HCT116 (cell line): Measurements from ENCODE around the gene RTL1. TPM values are rescaled to one million over a fixed set of nuclear protein-coding genes. Genes with fewer than 3 reads are reported as not detected.

ENCODE experiments used
- ATAC-seq: fragments of 200-7000 bp; cut with Tn5 transposase; 2 replicates; pipeline ENCODE4 v1.9.1; 2020; ENCODE audit warnings: mild to moderate bottlenecking, moderate library complexity
- BruUV-seq: library from RNA; stranded (reverse); fragments of 400-500 nt; replicated peaks from 2 replicates; lab custom pipeline; 2021; lab: Mats Ljungman, UMichigan
- CTCF ChIA-PET: fragments of 300-600 bp; sonication (Branson Sonifier 250); formaldehyde crosslinking; loops from one replicate; lab custom pipeline; 2021; ENCODE audit warnings: antibody characterized with exemption; lab: Charles Lee
- POLR2A ChIA-PET: fragments of 300-600, 350-600 bp; sonication (Branson Sonifier 250); formaldehyde crosslinking; loops from one replicate; lab custom pipeline; 2021; ENCODE audit warnings: antibody characterized with exemption; lab: Charles Lee
- RAD21 ChIA-PET, 2 experiments: fragments of 300-600 bp; sonication (Branson Sonifier 250); formaldehyde crosslinking; loops; one replicate each; lab custom pipeline; 2023; ENCODE audit warnings: low total read pairs in 2 of 2; ENCODE audit not compliant: uncharacterized antibody in 2 of 2, unreplicated experiment in 2 of 2, low non-redundant PET in 1 of 2; lab: Charles Lee
- DNase-seq: peaks from one replicate; pipeline ENCODE4 v3.0.0-alpha.2; 2010; ENCODE audit warnings: low read depth, low spot score
- H2AFZ ChIP-seq: fragments of 200-600 bp; shearing (Covaris generic), sonication (generic); 2 replicates; pipeline ENCODE4 v1.6.1; 2017; ENCODE audit warnings: low read depth, mixed run types, mixed read lengths, antibody characterized with exemption, low read length; ENCODE audit not compliant: poor library complexity, severe bottlenecking
- H3K27ac ChIP-seq: 2 replicates; pipeline ENCODE4 v1.5.1; 2012; ENCODE audit warnings: low read depth, low read length
- H3K27me3 ChIP-seq: fragments of 200-600 bp; sonication (generic); 2 replicates; pipeline ENCODE4 v1.6.1; 2016; ENCODE audit warnings: mixed run types, low read length, mixed read lengths; ENCODE audit not compliant: insufficient read depth
- H3K36me3 ChIP-seq, 2 experiments: fragments of 200-500 bp in 1 of 2; fragments of 200-600 bp in 1 of 2; sonication (Bioruptor generic) in 1 of 2; sonication (generic) in 1 of 2; 2 replicates each; pipeline versions ENCODE4 v1.5.1 to v1.6.1; 2014 to 2016; ENCODE audit warnings: low read length in 2 of 2, inconsistent platforms in 1 of 2, mixed read lengths in 1 of 2, mixed run types in 1 of 2; ENCODE audit not compliant: insufficient read depth in 2 of 2, control insufficient read depth in 1 of 2
- H3K4me1 ChIP-seq, 2 experiments: fragments of 200-600 bp in 1 of 2; sonication (generic) in 1 of 2; 2 replicates each; pipeline versions ENCODE4 v1.5.1 to v1.6.1; 2012 to 2017; ENCODE audit warnings: low read length in 2 of 2, inconsistent platforms in 1 of 2, mild to moderate bottlenecking in 1 of 2, mixed read lengths in 1 of 2, mixed run types in 1 of 2, moderate library complexity in 1 of 2; ENCODE audit not compliant: insufficient read depth in 2 of 2, control insufficient read depth in 1 of 2
- H3K4me2 ChIP-seq: fragments of 200-600 bp; sonication (generic); 2 replicates; pipeline ENCODE4 v1.6.1; 2017; ENCODE audit warnings: mixed run types, low read length, mixed read lengths
- H3K4me3 ChIP-seq, 2 experiments: fragments of 200-600 bp in 1 of 2; sonication (generic) in 1 of 2; replicated peaks in 1 of 2; 2 replicates each; pipeline ENCODE4 v1.5.1; 2011 to 2016; ENCODE audit warnings: low read length in 2 of 2, control low read depth in 1 of 2, low read depth in 1 of 2, mild to moderate bottlenecking in 1 of 2, mixed read lengths in 1 of 2, mixed run types in 1 of 2
- H3K79me2 ChIP-seq: fragments of 200-600 bp; sonication (generic); 2 replicates; pipeline ENCODE4 v1.6.1; 2017; ENCODE audit warnings: mild to moderate bottlenecking, mixed run types, low read length, moderate library complexity, mixed read lengths; ENCODE audit not compliant: insufficient read depth
- H3K9ac ChIP-seq: fragments of 200-600 bp; sonication (generic); 2 replicates; pipeline ENCODE4 v1.6.1; 2016; ENCODE audit warnings: low read length, mixed read lengths
- H3K9me2 ChIP-seq: fragments of 200-600 bp; sonication (generic), shearing (Covaris generic); 2 replicates; pipeline ENCODE4 v1.6.1; 2017; ENCODE audit warnings: mixed run types, mild to moderate bottlenecking, moderate library complexity; ENCODE audit not compliant: insufficient read depth
- H3K9me3 ChIP-seq, 2 experiments: fragments of 200-500 bp in 1 of 2; fragments of 200-600 bp in 1 of 2; sonication (Bioruptor generic) in 1 of 2; sonication (generic) in 1 of 2; 2 replicates each; pipeline ENCODE4 v1.6.1; 2014 to 2017; ENCODE audit warnings: low read length in 2 of 2, mixed read lengths in 2 of 2, inconsistent platforms in 1 of 2, low read depth in 1 of 2, mild to moderate bottlenecking in 1 of 2, mixed run types in 1 of 2, moderate library complexity in 1 of 2; ENCODE audit not compliant: control insufficient read depth in 1 of 2, insufficient read depth in 1 of 2
- H4K20me1 ChIP-seq: fragments of 200-600 bp; sonication (generic), shearing (Covaris generic); 2 replicates; pipeline ENCODE4 v1.6.1; 2017; ENCODE audit warnings: mixed run types, mild to moderate bottlenecking, moderate library complexity; ENCODE audit not compliant: insufficient read depth
- ATF3 ChIP-seq: IDR thresholded peaks from 2 replicates; pipeline ENCODE4 v1.6.1; 2012
- CBX3 ChIP-seq: IDR thresholded peaks from 2 replicates; pipeline ENCODE4 v1.6.1; 2012; ENCODE audit warnings: low read depth
- CEBPB ChIP-seq: IDR thresholded peaks from 2 replicates; pipeline ENCODE4 v1.6.1; 2012; ENCODE audit warnings: low read depth
- ELF1 ChIP-seq: IDR thresholded peaks from 2 replicates; pipeline ENCODE4 v1.6.1; 2012; ENCODE audit warnings: low read depth, borderline replicate concordance
- POLR2A ChIP-seq: IDR thresholded peaks from 2 replicates; pipeline ENCODE4 v1.7.0; 2011; ENCODE audit warnings: borderline replicate concordance; ENCODE audit not compliant: insufficient read depth, insufficient read length; ENCODE audit errors: extremely low read depth
- RAD21 ChIP-seq: IDR thresholded peaks from 2 replicates; pipeline ENCODE4 v1.6.1; 2012; ENCODE audit warnings: low read depth, mild to moderate bottlenecking
- REST ChIP-seq: IDR thresholded peaks from 2 replicates; pipeline ENCODE4 v1.6.1; 2012; ENCODE audit warnings: low read depth
- TCF7L2 ChIP-seq: IDR thresholded peaks from 2 replicates; pipeline ENCODE4 v1.7.0; 2011; ENCODE audit warnings: borderline replicate concordance, inconsistent platforms; ENCODE audit not compliant: insufficient read depth, insufficient read length; ENCODE audit errors: extremely low read depth
- ZBTB33 ChIP-seq: IDR thresholded peaks from 2 replicates; pipeline ENCODE4 v1.6.1; 2011; ENCODE audit warnings: mild to moderate bottlenecking, low read length, moderate library complexity; ENCODE audit not compliant: insufficient replicate concordance; ENCODE audit errors: extremely low read depth
- intact Hi-C: fragments of 100-400 bp; cut with micrococcal nuclease; formaldehyde crosslinking; loops from 2 replicates; pipeline ENCODE4 v1.10.0; 2022
- total RNA-seq: library from RNA; stranded (reverse); gene quantifications from one replicate; pipeline ENCODE4 v1.2.1, GENCODE V29; 2021; ENCODE audit not compliant: unreplicated experiment

Gene RTL1
- total RNA-seq, 1 experiment from 2014 or later, result not detected

DNA sequence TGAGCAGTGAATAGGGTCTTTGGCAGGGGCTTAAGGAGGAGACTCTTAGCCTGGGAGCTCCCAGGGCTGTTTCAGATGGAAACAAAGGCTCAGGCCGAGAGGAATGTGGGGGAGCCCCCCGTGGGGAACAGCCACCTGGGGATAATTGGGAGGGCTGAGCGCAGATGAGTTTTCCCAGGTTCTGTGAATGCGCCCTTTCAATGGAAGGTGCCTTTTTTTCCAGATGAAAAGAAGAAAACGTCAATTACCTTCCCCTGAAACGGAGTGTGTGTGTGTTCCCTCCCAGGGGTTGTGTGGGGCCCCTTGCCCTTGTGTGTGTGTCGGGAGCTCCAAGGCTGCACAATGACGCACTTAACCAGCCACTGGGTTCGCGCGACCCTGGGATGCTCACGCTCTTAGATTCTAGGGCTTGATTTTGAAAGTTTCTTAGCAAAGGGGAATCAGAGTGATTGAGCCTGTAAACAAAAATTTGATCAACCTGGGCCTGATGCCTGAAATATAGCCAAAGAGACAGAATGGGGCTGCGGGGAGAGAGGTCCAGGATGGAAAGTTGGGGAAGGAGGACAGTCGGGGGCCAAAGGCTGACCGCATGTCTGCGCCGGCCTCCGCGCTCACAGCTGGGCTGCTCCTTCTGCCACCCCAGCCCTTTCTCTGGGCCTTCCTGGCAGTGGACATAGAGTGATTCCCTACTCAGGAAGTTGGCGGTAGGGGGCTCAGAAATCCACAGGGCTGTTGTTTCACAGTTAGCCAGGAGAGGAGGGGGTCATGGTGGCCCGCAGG, 63.0 kb downstream of the RTL1 start (continued):
- TF ChIP-seq ELF1 (no peak), ATF3 (no peak), TCF7L2 (no peak), REST (no peak), CEBPB (no peak), ZBTB33 (no peak)
- TF ChIP-seq, all 23 proteins: peak for 0

DNA sequence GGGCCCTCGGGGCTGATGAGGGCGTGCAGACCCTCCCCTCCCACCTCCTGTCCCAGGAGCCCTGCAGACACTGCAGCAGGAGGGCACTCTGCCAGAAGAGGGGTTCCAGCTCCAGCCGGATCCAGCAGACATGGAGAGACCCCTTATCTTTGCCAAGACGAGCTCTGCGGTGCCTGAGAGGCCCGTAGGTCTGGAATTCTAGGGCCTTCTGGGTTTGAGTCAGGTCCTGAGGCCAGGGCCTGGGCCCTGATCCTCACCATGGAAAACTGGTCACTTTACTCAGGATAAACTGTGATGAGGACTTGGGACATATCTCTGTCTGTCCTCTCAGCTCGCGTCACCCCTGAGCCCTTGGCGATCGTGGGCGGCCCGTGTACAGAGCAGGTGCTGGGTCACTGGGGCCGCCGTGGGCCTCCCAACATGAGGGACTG, 63.8 kb downstream of the RTL1 start:
- H3K4me2 ChIP-seq, result no peak overlapping the region

More for the DNA sequence above, 63.8 kb downstream of the RTL1 start:
- Histone ChIP-seq H3K9ac (no peak overlapping the region), H3K36me3 (no peaks in the 10 kb centered on the region), H3K4me1 (no peaks in the 10 kb centered on the region), H3K27ac (no peak overlapping the region), H3K27me3 (no peaks in the 10 kb centered on the region), H3K79me2 (no peaks in the 10 kb centered on the region), H2AFZ (no peak overlapping the region), H3K9me2 (no peaks in the 10 kb centered on the region), H3K4me3 (no peak overlapping the region), H4K20me1 (no peaks in the 10 kb centered on the region), H3K9me3 (no peaks in the 10 kb centered on the region)
- intact Hi-C loops, result no loop called here
- POLR2A ChIA-PET, result no interaction called here
- CTCF ChIA-PET, result no interaction called here
- TF ChIP-seq POLR2A (no peak), CBX3 (no peak), ATF3 (no peak), RAD21 (no peak)
- no peak for DNase-seq
- BruUV-seq, result no TSS peak
- RAD21 ChIA-PET, result no interaction called here
- no peak for ATAC-seq
